Left kidney (tissue), 2 donors: ENCODE measurements around the gene HTT. TPM values are rescaled to one million over a fixed set of nuclear protein-coding genes. Genes with fewer than 3 reads are reported as not detected.
A peak's percentile ranks its signal among the peaks of the same experiment; 100 is the strongest.

ENCODE experiments used
- DNase-seq: peaks from one replicate; pipeline ENCODE4 v3.0.0-alpha.2; 2013
- polyA plus RNA-seq: library from polyadenylated mRNA; unstranded; fragments of 120-200 nt; gene quantifications from one replicate; pipeline ENCODE4 v1.2.1, GENCODE V29; 2013; ENCODE audit not compliant: insufficient read length

HTT gene
- polyA plus RNA-seq, 1 donor, result 36.6 TPM

DNA sequence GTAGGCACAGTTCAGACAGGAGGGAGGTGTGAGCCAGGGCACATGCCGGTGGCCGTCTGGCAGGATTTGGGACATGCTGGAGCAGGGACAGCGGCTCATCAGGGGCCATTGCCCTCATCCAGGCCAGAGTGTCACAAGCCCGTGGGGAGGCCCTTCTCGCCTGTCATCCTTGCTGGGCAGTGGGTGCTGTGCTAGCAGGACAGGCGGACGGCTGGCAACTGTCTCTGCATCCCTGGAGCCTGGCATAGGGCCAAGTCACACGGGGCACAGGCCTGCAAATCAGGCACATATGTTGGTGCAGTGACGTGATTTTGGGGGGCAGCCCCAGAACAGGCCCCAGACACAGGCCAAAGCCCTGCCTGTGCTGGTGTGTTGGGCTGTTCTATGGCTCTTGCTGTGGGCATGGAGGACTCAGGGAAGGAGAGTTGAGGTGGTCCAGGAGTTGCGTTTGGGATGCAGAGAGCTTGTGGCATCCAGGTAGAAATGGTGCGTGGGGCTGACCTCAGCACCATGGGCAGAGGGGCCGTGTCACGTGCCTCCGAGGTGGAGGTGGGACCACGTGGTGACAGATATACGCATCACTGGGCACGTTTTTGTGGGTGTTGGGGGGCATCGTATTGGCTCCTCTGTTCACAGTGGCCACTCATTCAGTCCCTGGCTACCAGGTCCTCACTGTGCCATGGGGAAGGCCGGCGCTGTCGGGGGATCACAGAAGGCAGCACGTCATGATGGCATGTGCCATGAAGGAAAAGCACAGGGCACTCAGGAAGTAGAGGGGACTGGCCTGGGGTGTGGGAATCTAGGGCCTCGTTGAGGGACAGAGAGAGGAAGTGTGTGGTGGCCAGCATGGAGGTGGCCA, 159.9 kb downstream of the HTT start:
- no peak for DNase-seq

DNA sequence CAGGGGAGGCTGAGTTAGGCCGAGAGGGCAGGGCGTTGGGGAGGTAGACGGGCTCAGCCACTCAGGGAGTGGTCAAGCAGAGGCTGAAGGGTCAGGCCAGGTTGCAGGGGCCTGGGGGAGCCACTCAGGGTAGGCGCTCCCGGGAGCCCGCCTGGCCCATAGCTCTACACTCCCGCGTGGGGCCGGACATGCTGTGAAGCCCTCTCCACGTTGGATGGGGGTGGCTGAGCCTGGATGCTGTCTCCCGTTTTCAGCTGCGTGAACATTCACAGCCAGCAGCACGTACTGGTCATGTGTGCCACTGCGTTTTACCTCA, 160.5 kb downstream of the HTT start:
- no peak for DNase-seq

DNA sequence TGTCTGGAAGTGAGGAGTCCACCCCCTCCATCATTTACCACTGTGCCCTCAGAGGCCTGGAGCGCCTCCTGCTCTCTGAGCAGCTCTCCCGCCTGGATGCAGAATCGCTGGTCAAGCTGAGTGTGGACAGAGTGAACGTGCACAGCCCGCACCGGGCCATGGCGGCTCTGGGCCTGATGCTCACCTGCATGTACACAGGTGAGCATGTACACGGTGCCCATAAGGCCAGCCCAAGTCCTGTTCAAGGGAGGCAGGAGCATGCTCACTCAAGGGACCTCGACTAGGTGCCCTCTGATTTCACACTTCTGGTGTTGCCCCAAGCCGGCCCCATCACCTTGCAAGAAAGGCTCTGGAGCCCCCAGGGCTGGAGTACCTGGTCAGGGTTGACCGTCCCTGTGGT, 161.1 kb downstream of the HTT start:
- no peak for DNase-seq

DNA sequence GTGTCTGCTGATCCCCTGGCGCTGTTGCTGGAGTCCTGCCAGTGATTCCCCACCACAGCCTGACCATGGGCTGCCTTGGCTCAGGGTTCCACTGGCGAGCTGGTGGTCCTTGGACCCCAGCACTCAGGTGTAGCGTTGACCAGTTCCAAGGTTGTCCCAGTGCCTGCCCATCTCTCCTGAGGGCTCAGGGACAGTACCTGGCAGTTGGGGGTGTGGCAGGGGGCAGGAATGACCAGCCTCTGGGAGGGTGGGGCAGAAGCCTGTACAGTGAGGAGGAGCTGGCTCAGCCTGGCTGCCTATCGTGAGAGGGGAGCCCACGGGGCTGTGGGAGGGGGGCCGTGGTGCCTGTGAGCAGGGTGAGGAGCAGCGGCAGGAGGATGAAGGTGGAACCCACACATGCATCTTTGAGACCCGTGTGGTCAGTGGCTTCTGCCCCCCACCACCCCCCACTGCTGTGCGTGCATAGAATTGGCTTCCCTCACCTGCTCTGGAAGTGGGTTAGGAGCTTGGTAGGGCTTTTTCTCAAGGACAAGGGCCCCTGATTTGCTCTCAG, 161.9 kb downstream of the HTT start:
- DNase-seq, result no peak

DNA sequence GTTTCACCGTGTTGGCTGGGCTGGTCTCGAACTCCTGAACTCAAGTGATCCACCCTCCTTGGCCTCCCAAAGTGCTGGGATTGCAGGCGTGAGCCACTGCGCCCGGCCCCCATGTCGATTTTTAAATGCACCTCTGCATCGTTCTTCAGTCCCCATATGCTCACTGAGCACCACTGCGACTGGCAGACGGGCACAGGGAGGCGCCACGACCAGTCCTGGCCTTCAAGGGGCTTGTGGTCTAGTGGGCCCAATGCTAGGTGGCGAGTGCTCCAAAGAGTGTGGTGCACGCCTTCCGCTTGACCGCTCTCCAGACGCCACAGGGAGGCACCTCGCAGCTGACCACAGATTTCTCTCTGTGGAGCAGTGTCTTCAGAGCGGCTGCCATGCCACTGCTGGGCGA, 162.8 kb downstream of the HTT start:
- no peak for DNase-seq

DNA sequence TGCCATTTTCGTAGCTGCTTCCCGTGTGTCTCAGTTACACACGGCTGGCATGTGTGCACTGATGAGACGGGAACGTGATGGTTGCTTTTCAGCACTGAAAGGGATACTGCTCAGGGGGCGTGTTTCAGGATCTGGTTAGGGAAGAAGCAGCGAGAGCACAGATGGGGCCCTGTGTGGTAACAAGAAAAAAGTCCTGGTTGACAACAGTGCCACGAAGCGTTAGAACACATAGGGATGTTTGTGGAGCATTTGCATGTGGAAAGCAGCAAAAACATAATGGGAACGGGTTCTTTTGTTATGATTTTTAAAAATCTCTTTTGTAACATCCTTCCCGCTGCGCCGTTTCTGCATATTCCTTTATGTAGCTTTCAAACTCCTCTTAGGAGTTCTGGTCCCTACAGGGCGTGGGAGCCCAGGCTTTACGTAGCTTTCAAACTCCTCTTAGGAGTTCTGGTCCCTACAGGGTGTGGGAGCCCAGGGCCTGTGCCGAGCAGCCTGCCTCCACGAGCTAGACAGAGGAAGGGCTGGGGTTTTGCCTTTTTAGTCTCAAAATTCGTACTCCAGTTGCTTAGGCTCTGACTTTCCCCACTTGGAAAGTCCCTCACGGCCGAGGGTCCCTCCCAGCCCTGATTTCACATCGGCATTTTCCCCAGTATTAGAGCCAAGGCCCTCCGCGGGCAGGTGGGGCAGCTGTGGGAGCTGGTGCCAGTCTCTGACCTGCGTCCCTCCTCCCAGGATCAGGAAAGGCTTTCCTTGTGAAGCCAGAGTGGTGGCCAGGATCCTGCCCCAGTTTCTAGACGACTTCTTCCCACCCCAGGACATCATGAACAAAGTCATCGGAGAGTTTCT, 163.5 kb downstream of the HTT start:
- DNase-seq, result no peak

DNA sequence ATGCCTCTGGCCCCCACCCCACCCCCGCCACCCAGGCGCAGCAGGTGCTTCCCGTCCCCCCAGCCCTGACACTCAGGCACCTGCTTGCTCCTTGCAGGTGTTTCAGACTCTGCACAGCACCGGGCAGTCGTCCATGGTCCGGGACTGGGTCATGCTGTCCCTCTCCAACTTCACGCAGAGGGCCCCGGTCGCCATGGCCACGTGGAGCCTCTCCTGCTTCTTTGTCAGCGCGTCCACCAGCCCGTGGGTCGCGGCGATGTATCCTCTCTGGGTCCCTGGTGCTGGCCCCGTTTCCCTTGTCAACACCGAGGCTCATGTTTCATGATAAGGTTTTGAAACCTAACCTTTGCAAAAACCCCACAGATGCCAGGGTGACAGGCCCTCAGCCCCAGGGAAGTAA, 164.2 kb downstream of the HTT start:
- DNase-seq, result no peak

DNA sequence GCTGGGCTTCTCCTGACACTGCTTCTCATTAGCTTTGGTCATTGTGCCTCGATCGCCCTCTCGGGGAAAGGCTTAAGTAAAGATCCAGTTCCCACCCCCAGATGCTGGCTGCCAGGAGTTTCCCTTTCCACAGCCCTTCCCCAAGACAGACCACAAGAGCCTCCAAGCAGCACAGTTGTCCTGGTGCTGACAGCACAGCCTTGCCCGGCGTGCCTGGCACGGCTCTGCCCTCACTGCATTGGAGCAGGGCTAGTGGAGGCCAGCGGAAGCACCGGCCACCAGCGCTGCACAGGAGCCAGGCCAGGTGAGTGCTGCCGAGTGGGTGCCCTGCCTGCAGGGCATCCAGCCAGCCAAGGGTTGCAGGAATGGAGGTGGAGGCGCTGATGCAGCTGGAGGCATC, 164.8 kb downstream of the HTT start:
- DNase-seq, result no peak

DNA sequence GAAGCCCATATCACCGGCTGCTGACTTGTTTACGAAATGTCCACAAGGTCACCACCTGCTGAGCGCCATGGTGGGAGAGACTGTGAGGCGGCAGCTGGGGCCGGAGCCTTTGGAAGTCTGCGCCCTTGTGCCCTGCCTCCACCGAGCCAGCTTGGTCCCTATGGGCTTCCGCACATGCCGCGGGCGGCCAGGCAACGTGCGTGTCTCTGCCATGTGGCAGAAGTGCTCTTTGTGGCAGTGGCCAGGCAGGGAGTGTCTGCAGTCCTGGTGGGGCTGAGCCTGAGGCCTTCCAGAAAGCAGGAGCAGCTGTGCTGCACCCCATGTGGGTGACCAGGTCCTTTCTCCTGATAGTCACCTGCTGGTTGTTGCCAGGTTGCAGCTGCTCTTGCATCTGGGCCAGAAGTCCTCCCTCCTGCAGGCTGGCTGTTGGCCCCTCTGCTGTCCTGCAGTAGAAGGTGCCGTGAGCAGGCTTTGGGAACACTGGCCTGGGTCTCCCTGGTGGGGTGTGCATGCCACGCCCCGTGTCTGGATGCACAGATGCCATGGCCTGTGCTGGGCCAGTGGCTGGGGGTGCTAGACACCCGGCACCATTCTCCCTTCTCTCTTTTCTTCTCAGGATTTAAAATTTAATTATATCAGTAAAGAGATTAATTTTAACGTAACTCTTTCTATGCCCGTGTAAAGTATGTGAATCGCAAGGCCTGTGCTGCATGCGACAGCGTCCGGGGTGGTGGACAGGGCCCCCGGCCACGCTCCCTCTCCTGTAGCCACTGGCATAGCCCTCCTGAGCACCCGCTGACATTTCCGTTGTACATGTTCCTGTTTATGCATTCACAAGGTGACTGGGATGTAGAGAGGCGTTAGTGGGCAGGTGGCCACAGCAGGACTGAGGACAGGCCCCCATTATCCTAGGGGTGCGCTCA, 165.8 kb downstream of the HTT start:
- DNase-seq, result no peak

DNA sequence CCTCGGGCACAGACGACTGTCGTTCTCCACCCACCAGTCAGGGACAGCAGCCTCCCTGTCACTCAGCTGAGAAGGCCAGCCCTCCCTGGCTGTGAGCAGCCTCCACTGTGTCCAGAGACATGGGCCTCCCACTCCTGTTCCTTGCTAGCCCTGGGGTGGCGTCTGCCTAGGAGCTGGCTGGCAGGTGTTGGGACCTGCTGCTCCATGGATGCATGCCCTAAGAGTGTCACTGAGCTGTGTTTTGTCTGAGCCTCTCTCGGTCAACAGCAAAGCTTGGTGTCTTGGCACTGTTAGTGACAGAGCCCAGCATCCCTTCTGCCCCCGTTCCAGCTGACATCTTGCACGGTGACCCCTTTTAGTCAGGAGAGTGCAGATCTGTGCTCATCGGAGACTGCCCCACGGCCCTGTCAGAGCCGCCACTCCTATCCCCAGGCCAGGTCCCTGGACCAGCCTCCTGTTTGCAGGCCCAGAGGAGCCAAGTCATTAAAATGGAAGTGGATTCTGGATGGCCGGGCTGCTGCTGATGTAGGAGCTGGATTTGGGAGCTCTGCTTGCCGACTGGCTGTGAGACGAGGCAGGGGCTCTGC, 166.5 kb downstream of the HTT start:
- no peak for DNase-seq

DNA sequence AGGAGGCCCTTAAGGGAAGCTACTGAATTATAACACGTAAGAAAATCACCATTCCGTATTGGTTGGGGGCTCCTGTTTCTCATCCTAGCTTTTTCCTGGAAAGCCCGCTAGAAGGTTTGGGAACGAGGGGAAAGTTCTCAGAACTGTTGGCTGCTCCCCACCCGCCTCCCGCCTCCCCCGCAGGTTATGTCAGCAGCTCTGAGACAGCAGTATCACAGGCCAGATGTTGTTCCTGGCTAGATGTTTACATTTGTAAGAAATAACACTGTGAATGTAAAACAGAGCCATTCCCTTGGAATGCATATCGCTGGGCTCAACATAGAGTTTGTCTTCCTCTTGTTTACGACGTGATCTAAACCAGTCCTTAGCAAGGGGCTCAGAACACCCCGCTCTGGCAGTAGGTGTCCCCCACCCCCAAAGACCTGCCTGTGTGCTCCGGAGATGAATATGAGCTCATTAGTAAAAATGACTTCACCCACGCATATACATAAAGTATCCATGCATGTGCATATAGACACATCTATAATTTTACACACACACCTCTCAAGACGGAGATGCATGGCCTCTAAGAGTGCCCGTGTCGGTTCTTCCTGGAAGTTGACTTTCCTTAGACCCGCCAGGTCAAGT, 167.5 kb downstream of the HTT start:
- DNase-seq, result peak; percentile 71

DNA sequence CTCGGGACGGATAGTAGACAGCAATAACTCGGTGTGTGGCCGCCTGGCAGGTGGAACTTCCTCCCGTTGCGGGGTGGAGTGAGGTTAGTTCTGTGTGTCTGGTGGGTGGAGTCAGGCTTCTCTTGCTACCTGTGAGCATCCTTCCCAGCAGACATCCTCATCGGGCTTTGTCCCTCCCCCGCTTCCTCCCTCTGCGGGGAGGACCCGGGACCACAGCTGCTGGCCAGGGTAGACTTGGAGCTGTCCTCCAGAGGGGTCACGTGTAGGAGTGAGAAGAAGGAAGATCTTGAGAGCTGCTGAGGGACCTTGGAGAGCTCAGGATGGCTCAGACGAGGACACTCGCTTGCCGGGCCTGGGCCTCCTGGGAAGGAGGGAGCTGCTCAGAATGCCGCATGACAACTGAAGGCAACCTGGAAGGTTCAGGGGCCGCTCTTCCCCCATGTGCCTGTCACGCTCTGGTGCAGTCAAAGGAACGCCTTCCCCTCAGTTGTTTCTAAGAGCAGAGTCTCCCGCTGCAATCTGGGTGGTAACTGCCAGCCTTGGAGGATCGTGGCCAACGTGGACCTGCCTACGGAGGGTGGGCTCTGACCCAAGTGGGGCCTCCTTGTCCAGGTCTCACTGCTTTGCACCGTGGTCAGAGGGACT, 168.8 kb downstream of the HTT start:
- no peak for DNase-seq

DNA sequence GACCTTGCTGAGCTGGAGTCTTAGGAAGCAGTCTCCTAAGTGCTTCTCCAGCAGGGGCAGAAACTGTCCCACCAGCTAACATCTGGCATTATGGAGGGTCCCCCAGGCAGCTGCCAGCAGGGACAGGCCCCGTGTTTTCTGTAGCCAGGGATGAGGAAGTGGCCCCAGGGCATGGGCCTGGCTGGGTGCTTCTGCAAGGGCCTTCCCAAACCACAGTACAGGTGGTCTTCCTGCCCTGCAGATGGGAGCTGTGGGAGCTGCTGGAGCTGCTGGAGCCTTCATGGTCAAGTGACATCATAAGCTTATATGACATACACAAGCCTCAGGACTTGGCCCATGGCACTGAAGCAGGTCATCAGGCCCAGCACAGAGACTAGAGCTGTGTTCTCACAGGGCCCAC, 169.5 kb downstream of the HTT start:
- DNase-seq, result no peak

DNA sequence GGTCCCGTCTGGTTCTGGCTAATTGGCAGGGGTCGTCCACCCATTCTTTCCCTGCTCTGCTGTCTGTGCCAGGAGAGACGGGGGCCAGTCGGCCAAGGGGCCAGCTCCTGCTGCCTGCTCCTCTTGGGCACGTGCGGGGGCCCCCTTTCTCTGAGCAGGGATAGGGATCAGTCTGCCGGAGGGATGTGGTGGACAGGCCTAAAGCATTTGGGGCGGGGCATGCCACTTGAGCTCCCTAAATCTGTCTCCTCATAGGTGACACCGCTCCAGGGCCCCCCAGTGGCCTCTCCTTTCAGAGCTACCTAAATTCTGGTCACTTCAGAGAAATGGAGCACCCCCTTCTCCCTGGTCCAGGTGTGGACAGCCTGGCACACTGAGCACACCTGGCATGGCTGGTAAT, 170.3 kb downstream of the HTT start:
- DNase-seq, result no peak

DNA sequence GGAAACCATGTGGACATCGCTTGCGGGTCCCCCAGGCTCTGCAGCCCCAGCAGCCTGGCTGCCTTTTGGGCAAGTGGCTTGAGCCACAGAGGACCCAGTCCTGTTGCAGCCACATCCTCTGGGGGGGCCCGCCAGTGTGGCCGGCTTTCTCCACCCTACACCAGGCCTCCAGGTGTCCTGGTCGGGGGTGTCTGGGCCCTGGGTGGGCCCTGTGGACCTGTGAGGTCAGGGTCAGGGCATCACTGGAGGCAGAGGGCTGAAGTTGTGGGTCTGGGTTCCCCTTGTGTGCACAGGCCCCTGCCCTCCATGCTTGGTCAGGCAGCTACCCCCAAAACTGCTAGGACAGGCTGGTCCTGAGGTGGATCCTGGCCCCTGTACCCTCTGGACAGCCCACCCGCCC, 171.2 kb downstream of the HTT start:
- no peak for DNase-seq

DNA sequence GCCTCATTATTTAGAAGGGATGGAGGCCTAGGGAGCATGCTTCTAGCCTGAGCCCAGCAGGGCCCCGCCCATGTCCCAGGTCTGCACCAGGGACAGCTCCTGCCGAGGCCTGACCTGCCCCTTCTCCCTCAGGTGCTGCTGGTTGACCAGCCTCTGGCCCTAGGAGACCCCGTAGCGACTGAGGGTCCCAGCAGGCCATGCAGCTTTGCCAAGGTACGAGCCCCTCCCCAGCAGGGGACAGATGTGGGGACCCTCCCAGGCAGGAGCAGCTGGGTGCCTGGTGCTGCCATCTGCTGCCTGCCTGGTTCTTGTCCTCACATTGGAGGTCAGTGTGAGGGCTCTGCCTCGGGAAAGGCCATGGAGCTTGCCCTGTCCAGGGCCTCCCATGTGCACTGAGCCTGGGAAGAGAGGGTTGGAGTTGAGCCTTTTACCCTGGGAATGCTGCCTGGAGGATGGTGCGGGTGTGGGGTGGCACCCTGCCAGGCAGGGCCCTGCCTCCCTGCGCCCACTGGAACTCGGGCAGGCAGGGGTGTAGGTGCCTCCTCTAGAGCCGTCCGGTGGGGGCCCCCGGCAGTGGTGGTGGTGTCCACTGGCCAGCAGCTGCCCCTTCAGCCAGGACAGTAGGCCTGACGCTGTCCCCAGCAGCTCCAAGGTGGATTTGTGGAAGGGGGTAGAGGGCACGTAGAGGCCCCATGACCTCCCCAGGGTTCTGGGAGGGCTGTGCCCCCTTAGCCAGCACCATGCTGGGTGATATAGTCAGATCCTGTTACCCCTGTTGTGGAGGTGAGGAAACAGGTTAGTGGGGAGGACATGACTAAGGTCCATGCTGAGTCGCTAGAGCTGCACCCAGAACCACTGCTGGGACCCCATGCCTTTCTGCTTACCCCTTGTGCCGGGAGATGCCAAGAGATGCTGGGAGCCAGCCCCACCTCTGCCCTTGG, 172.2 kb downstream of the HTT start:
- no peak for DNase-seq

DNA sequence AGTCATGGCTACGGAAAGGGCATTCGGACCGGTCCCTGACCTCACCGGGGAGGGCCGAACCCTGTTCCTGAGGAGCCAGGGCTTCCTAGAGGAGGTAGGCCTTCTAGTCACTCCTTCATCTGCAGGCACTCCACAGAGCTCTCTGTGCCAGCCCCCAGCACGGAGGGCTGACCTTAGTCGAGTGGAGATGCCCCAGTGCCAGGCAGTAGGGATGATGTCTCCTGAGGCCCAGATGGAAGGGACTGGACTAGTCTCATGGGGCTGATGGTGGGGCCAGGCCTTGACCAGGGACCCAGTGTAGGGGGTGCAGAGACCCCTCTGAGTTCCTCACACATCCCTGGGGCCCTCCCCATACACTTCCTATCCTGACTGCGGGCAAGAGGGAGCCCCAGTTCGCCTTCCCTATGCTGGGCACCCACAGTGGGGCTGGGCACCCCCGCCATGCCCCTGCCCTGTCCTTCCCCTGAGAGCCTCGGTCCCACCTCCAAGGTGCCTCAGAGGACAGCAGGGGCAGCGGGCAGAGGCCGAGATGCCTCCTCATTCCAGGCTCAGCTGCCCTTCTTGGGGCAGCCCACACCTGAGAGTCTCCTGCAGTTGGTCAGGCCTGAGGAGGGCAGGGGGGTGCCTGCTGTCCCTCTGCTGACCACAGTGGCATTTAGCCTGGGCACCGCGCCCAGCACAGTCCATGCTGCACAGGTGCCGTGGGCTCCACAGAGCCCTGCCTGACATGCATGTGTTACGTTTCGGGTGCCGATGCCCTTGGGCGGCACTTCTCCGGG, 173.1 kb downstream of the HTT start:
- DNase-seq, result no peak

DNA sequence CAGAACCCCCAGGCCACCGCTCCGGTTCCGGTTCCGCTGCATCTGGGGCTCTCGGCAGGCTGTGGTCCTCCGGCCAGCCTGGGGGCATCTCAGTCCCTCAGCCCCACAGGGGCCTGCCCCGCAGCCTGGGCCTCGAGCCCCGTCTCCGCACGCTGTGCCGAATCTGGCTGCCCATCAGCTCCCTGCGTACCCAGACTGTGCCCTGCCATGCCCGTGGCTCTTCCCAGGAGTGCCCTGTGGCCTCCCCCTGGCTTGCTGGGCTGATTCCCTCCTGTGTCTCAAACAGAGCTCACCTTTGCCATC, 173.6 kb downstream of the HTT start:
- no peak for DNase-seq
